Stimulated activated naive CD8-positive, alpha-beta T cell treated with anti-CD3 and anti-CD28 coated beads, Interleukin-15, Interleukin-2, amounts not matched to agents 100 U/mL and 50 U/mL, for 24 hours (primary cell): ENCODE data around the gene DBR1.
A peak's percentile ranks its signal among the peaks of the same experiment; 100 is the strongest.
"Not testable (repeated sequence)": the region's sequence is repeated elsewhere in the genome, so short reads cannot be mapped to it uniquely, and the experiment has no call there.

Source experiments
- ATAC-seq: fragments of 150-1000 bp; cut with Tn5 transposase; one replicate; pipeline ENCODE4 v1.10.0; 2021
- DNase-seq: peaks from one replicate; pipeline ENCODE4 v3.0.0; 2021

The DBR1 gene

GRCh38 chr3:138186803-138187295, 12.1 kb upstream of the DBR1 start:
- ATAC-seq (peak; percentile 92), DNase-seq (peak; percentile 90)

GRCh38 chr3:138186221-138186620, 11.5 kb upstream of the DBR1 start:
- ATAC-seq = no peak

GRCh38 chr3:138184994-138185393, 10.3 kb upstream of the DBR1 start:
- DNase-seq = no peak
- ATAC-seq = no peak

More at GRCh38 chr3:138186221-138186620, 11.5 kb upstream of the DBR1 start:
- DNase-seq = no peak

GRCh38 chr3:138180375-138181029, 5.8 kb upstream of the DBR1 start:
- DNase-seq (peak; percentile 33), ATAC-seq (peak; percentile 79)

GRCh38 chr3:138173769-138174420, 826 bp downstream of the DBR1 start:
- DNase-seq (no peak), ATAC-seq (no peak)

- no peak for ATAC-seq
- DNase-seq = no peak
Observed at GRCh38 chr3:138172625-138173024, 2.1 kb downstream of the DBR1 start.

GRCh38 chr3:138165061-138165460, 9.7 kb downstream of the DBR1 start:
- DNase-seq (no peak), ATAC-seq (no peak)

- ATAC-seq = no peak
- no peak for DNase-seq
Observed at GRCh38 chr3:138157743-138158142, 17.0 kb downstream of the DBR1 start.

- DNase-seq = no peak
- no peak for ATAC-seq
Observed at GRCh38 chr3:138154534-138154933, 20.2 kb downstream of the DBR1 start.

GRCh38 chr3:138148503-138148902, 26.2 kb downstream of the DBR1 start:
- ATAC-seq (no peak), DNase-seq (no peak)

- ATAC-seq, DNase-seq: not testable (repeated sequence)
Observed at GRCh38 chr3:138142181-138142580, 32.5 kb downstream of the DBR1 start.

GRCh38 chr3:138140940-138141339, 33.8 kb downstream of the DBR1 start:
- ATAC-seq (no peak), DNase-seq (no peak)

- no peak for ATAC-seq
- DNase-seq = no peak
Observed at GRCh38 chr3:138139691-138140090, 35.0 kb downstream of the DBR1 start.

- DNase-seq (no peak), ATAC-seq (no peak)
Observed at GRCh38 chr3:138137861-138138260, 36.9 kb downstream of the DBR1 start.

- no peak for DNase-seq
- no peak for ATAC-seq
Observed at GRCh38 chr3:138136201-138136600, 38.5 kb downstream of the DBR1 start.

GRCh38 chr3:138135833-138136194, 38.9 kb downstream of the DBR1 start:
- no peak for DNase-seq

GRCh38 chr3:138135146-138135832, 39.4 kb downstream of the DBR1 start:
- DNase-seq (no peak), ATAC-seq (no peak)

More at GRCh38 chr3:138135833-138136194, 38.9 kb downstream of the DBR1 start:
- ATAC-seq = no peak

GRCh38 chr3:138132239-138132638, 42.5 kb downstream of the DBR1 start, which contains the start of gene A4GNT:
TSS of gene A4GNT (minus strand) at chr3:138132390. CDS start at chr3:138131256, 1,134 bp downstream.
- ATAC-seq = no peak
- DNase-seq = no peak

GRCh38 chr3:138127636-138128365, 46.9 kb downstream of the DBR1 start:
- ATAC-seq = no peak
- DNase-seq = no peak

GRCh38 chr3:138125548-138126221, 49.0 kb downstream of the DBR1 start:
- DNase-seq (no peak), ATAC-seq (no peak)

- no peak for ATAC-seq
- DNase-seq = no peak
Observed at GRCh38 chr3:138124706-138125355, 49.9 kb downstream of the DBR1 start.
